Neuronal stem cell (in vitro differentiated cells): Measurements from ENCODE around the gene KCNJ11.

Experiments used
- DNase-seq: peaks from one replicate; pipeline ENCODE4 v3.0.0-alpha.2; 2013; ENCODE audit warnings: low spot score
- H2AFZ ChIP-seq: one replicate; pipeline ENCODE4 v1.6.1; 2013; ENCODE audit warnings: mild to moderate bottlenecking, low read length, inconsistent platforms
- H2AK5ac ChIP-seq: 2 replicates; pipeline ENCODE4 v1.6.1; 2013; ENCODE audit warnings: low read depth, mild to moderate bottlenecking, inconsistent platforms, low read length, moderate library complexity, mixed read lengths
- H2BK120ac ChIP-seq: 2 replicates; pipeline ENCODE4 v1.6.1; 2013; ENCODE audit warnings: low read depth, mild to moderate bottlenecking, inconsistent platforms, low read length, moderate library complexity, mixed read lengths
- H2BK12ac ChIP-seq: one replicate; pipeline ENCODE4 v1.6.1; 2013; ENCODE audit warnings: low read length, inconsistent platforms
- H2BK15ac ChIP-seq: 2 replicates; pipeline ENCODE4 v1.6.1; 2013; ENCODE audit warnings: mild to moderate bottlenecking, low read length, inconsistent platforms, mixed read lengths
- H2BK5ac ChIP-seq: one replicate; pipeline ENCODE4 v1.6.1; 2013; ENCODE audit warnings: inconsistent platforms, mild to moderate bottlenecking, low read length, moderate library complexity
- H3K14ac ChIP-seq: one replicate; pipeline ENCODE4 v1.6.1; 2013; ENCODE audit warnings: low read length, inconsistent platforms
- H3K18ac ChIP-seq: 2 replicates; pipeline ENCODE4 v1.6.1; 2013; ENCODE audit warnings: low read length, inconsistent platforms
- H3K23ac ChIP-seq: 2 replicates; pipeline ENCODE4 v1.6.1; 2013; ENCODE audit warnings: low read depth, mild to moderate bottlenecking, mixed read lengths, low read length, inconsistent platforms; ENCODE audit not compliant: poor library complexity
- H3K27ac ChIP-seq: replicated peaks from 3 replicates; pipeline ENCODE4 v1.5.1; 2013; ENCODE audit warnings: low read length, inconsistent platforms
- H3K27me3 ChIP-seq, 3 experiments: 2 replicates each; pipeline ENCODE4 v1.6.1; 2013; ENCODE audit warnings: low read length in 3 of 3, mild to moderate bottlenecking in 2 of 3, inconsistent platforms in 1 of 3, low read depth in 1 of 3, mixed read lengths in 1 of 3, moderate library complexity in 1 of 3; ENCODE audit not compliant: control insufficient read depth in 3 of 3, insufficient read depth in 3 of 3
- H3K36me3 ChIP-seq, 2 donors: replicated peaks in 1 of 2; 2 replicates each; pipeline ENCODE4 v1.6.1; 2013; ENCODE audit warnings: low read length in 2 of 2; ENCODE audit not compliant: control insufficient read depth in 2 of 2, insufficient read depth in 2 of 2
- H3K4ac ChIP-seq: 2 replicates; pipeline ENCODE4 v1.6.1; 2013; ENCODE audit warnings: inconsistent platforms, mild to moderate bottlenecking, low read length, moderate library complexity
- H3K4me1 ChIP-seq, 2 donors: 1 replicate in 1 of 2; 2 replicates in 1 of 2; pipeline ENCODE4 v1.6.1; 2013; ENCODE audit warnings: low read length in 2 of 2, low read depth in 1 of 2; ENCODE audit not compliant: control insufficient read depth in 2 of 2, insufficient read depth in 1 of 2
- H3K4me2 ChIP-seq: one replicate; pipeline ENCODE4 v1.6.1; 2013; ENCODE audit warnings: mild to moderate bottlenecking, low read length, inconsistent platforms; ENCODE audit not compliant: insufficient read depth, poor library complexity, severe bottlenecking
- H3K4me3 ChIP-seq, 2 donors: 2 replicates each; pipeline ENCODE4 v1.5.1; 2013; ENCODE audit warnings: low read length in 2 of 2, mild to moderate bottlenecking in 2 of 2, inconsistent platforms in 1 of 2, moderate library complexity in 1 of 2
- H3K79me1 ChIP-seq: one replicate; pipeline ENCODE4 v1.6.1; 2013; ENCODE audit warnings: low read depth, mild to moderate bottlenecking, inconsistent platforms, low read length, moderate library complexity
- H3K9ac ChIP-seq: one replicate; pipeline ENCODE4 v1.6.1; 2013; ENCODE audit warnings: mild to moderate bottlenecking, low read depth, low read length, inconsistent platforms; ENCODE audit not compliant: poor library complexity
- H3K9me3 ChIP-seq, 2 donors: replicated peaks in 1 of 2; 2 replicates each; pipeline versions ENCODE3 to v1.6.1; 2013; ENCODE audit warnings: low read length in 2 of 2, mild to moderate bottlenecking in 2 of 2, inconsistent platforms in 1 of 2, low read depth in 1 of 2, mixed read lengths in 1 of 2, moderate library complexity in 1 of 2; ENCODE audit not compliant: control insufficient read depth in 2 of 2, insufficient read depth in 1 of 2
- H4K8ac ChIP-seq: one replicate; pipeline ENCODE4 v1.6.1; 2013; ENCODE audit warnings: low read depth, mild to moderate bottlenecking, inconsistent platforms, low read length, moderate library complexity
- H4K91ac ChIP-seq: one replicate; pipeline ENCODE4 v1.6.1; 2013; ENCODE audit warnings: low read length, low read depth, mild to moderate bottlenecking, inconsistent platforms; ENCODE audit not compliant: poor library complexity
- WGBS, 2 donors: extraction: QIAGEN DNeasy Blood & Tissue Kit; methylation state at CpG; one replicate each; pipeline ENCODE4 v1.1.7; 2013; ENCODE audit warnings: missing lambda C conversion rate in 2 of 2, mixed read lengths in 1 of 2; ENCODE audit not compliant: insufficient read length in 2 of 2, insufficient replicate concordance in 1 of 2; ENCODE audit errors: extremely low coverage in 2 of 2; 5-methylcytosine and 5-hydroxymethylcytosine counted together

The KCNJ11 gene

DNA sequence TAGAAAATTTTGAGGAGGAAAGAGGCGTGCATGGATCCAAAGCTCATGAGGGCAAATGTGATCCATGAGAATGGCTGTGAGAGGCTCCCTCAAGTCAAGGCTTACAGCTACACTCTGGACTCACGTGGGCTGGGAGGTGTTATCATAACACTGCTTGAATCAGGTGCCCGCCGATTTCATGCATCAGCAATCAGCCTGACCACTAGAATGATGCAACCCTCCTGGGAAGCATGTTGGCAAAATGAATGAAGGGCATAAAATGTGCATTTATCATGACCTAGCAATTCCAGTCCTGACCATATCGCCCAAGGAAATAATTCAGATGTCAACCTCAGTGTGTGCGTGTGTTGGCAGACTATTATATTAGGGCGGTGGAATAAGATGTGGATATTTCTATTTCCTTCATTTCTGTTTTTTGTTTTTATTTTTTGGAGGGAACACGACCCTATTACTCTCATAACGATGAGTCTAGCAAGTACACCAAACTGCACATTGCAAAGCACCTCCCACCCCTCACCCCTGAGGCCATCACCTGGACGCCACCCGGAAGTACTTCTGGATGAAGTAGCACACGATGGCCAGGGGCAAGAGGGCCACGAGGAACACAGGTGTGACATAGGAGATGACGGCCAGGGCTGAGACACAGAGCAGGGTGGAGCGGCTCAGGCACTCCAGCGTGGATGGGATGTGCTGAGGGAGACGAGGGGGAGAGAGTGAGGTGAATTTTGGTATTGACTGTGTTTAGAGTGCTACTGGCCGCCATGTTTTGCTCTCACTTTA is 15.7 kb upstream of the KCNJ11 start:
- Histone ChIP-seq H2BK12ac (no peak overlapping the region), H2AK5ac (no peak overlapping the region), H3K4me3 (no peak overlapping the region), H3K14ac (no peak overlapping the region), H3K4me2 (no peak overlapping the region), H4K8ac (no peak overlapping the region), H3K23ac (no peak overlapping the region), H2AFZ (no peak overlapping the region), H2BK120ac (no peak overlapping the region), H3K18ac (peak overlapping the region; percentile 1), H3K27ac (no peak overlapping the region), H3K9me3 (no peaks in the 10 kb centered on the region), H3K4ac (no peak overlapping the region), H2BK5ac (no peak overlapping the region), H3K27me3 (peaks cover 0 to 28% (median 0%) of the 10 kb centered on the region in 3 experiments), H3K9ac (no peak overlapping the region), H3K79me1 (no peaks in the 10 kb centered on the region), H2BK15ac (no peak overlapping the region), H4K91ac (no peak overlapping the region), H3K36me3 (no peaks in the 10 kb centered on the region), H3K4me1 (no peaks in the 10 kb centered on the region)
- DNase-seq, result no peak
- WGBS, 2 donors, result no CpG with 5 or more reads among the region's 18 CpGs

DNA sequence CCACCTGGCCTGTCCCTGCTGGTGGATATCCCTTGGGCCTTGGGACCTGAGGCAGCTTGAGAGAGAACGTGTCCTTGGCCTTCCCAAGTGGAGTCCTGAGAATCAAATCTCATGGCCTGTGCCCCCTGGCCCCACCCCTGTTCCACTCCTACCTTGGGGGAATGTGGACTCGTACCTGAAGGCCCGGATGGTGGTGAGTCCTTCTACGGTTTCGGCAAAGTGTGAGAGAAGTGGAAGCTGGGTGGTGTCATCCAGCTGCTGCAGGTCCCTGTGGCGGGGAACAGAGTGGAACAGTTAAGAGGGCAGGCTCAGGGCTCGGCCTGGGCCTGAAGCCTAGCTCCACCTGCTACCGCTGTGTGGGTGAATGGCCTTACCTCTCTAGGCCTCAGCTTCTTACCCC is 14.0 kb upstream of the KCNJ11 start:
- Histone ChIP-seq H3K23ac (no peak overlapping the region), H3K27me3 (peaks cover 0 to 31% (median 0%) of the 10 kb centered on the region in 3 experiments), H4K8ac (no peak overlapping the region), H3K4ac (no peak overlapping the region), H3K9ac (no peak overlapping the region), H3K9me3 (no peaks in the 10 kb centered on the region), H3K4me1 (no peaks in the 10 kb centered on the region), H3K36me3 (no peaks in the 10 kb centered on the region), H3K27ac (no peak overlapping the region), H3K4me2 (no peak overlapping the region), H2BK120ac (no peak overlapping the region), H2BK5ac (no peak overlapping the region), H2AFZ (no peak overlapping the region), H2BK12ac (no peak overlapping the region), H3K14ac (no peak overlapping the region), H3K79me1 (no peaks in the 10 kb centered on the region), H2AK5ac (no peak overlapping the region), H4K91ac (no peak overlapping the region), H3K4me3 (no peak overlapping the region), H3K18ac (peak overlapping the region; percentile 11), H2BK15ac (peak overlapping the region; percentile 50)
- no CpG with 5 or more reads among the region's 8 CpGs for WGBS, 2 donors
- no peak for DNase-seq

DNA sequence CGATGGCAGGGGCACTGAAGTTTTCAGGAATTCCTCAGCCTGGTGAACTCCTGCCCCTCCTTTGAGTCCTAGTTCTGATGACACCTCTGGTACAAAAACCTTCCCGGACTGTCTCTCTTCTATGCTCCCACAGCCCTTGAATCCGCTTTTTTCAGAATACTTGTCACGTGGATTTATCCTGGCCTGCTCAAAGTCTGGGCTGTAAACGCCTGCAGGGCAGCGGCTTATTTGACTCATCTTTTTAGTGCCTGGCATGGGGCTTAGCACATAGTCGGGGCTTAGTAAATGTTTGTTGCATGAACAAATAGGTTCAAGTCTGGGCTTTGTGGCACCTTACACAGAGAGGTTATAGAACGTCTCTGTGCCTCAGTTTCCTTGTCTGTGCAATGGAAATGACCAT is 13.4 kb upstream of the KCNJ11 start:
- H3K27ac ChIP-seq, result no peak overlapping the region

DNA sequence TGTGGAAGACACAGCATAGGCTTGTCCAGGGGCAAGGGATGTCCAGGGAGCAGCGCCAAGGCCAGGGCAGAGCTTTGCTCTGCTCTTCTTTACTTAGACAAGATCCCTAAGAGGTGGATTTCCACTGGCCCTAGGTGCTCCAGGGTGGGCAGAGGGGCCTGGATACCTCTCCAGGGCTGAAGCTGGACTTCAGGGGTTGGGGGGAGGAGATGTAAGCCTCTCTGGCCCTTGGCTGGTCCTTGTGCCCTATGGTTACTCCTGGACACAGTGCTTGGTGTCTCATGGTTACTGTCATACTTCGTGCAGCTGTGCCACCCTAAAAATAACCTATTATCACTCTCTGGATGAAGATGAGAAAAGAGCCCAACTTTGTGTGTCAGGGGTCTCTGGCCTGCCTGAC is 12.9 kb upstream of the KCNJ11 start:
- Histone ChIP-seq H3K4me3 (no peak overlapping the region), H3K4me1 (no peaks in the 10 kb centered on the region), H3K9ac (no peak overlapping the region), H3K18ac (no peak overlapping the region), H3K4me2 (no peak overlapping the region), H3K27ac (no peak overlapping the region), H3K14ac (no peak overlapping the region), H3K9me3 (no peaks in the 10 kb centered on the region), H2BK120ac (no peak overlapping the region), H3K23ac (no peak overlapping the region), H2AFZ (no peak overlapping the region), H3K36me3 (no peaks in the 10 kb centered on the region), H2BK12ac (no peak overlapping the region), H4K8ac (no peak overlapping the region), H3K4ac (no peak overlapping the region), H2BK15ac (no peak overlapping the region), H3K79me1 (no peaks in the 10 kb centered on the region), H4K91ac (no peak overlapping the region), H3K27me3 (peaks cover 0 to 25% (median 0%) of the 10 kb centered on the region in 3 experiments), H2AK5ac (no peak overlapping the region), H2BK5ac (no peak overlapping the region)
- no peak for DNase-seq
- WGBS, 2 donors, result no CpG with 5 or more reads among the region's 2 CpGs

More for the DNA sequence above, 13.4 kb upstream of the KCNJ11 start:
- WGBS, 2 donors, result no CpG with 5 or more reads among the region's 8 CpGs
- no peaks in the 10 kb centered on the region for H3K9me3 ChIP-seq
- H3K9ac ChIP-seq, result no peak overlapping the region
- H3K79me1 ChIP-seq, result no peaks in the 10 kb centered on the region
- H2BK12ac ChIP-seq, result no peak overlapping the region
- no peak overlapping the region for H2BK120ac ChIP-seq
- H3K27me3 ChIP-seq, result peaks cover 0 to 30% (median 0%) of the 10 kb centered on the region in 3 experiments
- H3K36me3 ChIP-seq, result no peaks in the 10 kb centered on the region
- H3K4ac ChIP-seq, result no peak overlapping the region
- peak overlapping the region; percentile 50 for H2BK15ac ChIP-seq
- H2AFZ ChIP-seq, result no peak overlapping the region
- no peak overlapping the region for H3K4me3 ChIP-seq
- no peak overlapping the region for H4K91ac ChIP-seq
- no peak overlapping the region for H4K8ac ChIP-seq
- H3K4me2 ChIP-seq, result no peak overlapping the region
- H2AK5ac ChIP-seq, result no peak overlapping the region
- H3K14ac ChIP-seq, result no peak overlapping the region
- no peak overlapping the region for H2BK5ac ChIP-seq
- no peak overlapping the region for H3K23ac ChIP-seq
- no peak overlapping the region for H3K18ac ChIP-seq
- DNase-seq, result no peak
- no peaks in the 10 kb centered on the region for H3K4me1 ChIP-seq
